K562 (cell line): ENCODE data around the gene PTPRU. TPM values are rescaled to one million over a fixed set of nuclear protein-coding genes. Genes with fewer than 3 reads are reported as not detected.

Source experiments
- ATAC-seq: fragments of 200-7000 bp; cut with Tn5 transposase; 3 replicates; pipeline ENCODE4 v1.9.1; 2020; ENCODE audit warnings: moderate library complexity
- BruUV-seq: library from RNA; stranded (reverse); fragments of 400-500 nt; replicated peaks from 2 replicates; lab custom pipeline; 2021; lab: Mats Ljungman, UMichigan
- CTCF ChIA-PET: fragments of 300-600 bp; formaldehyde crosslinking; extraction: SDS; loops from one replicate; lab custom pipeline; 2021; ENCODE audit warnings: low intra/inter-chr PET ratio; lab: Yijun Ruan, JAX
- POLR2A ChIA-PET: fragments of 300-600, 350-650 bp; sonication (Branson Sonifier 250); formaldehyde crosslinking; extraction: SDS; loops from one replicate; lab custom pipeline; 2021; ENCODE audit warnings: antibody characterized with exemption, inconsistent platforms; lab: Yijun Ruan, JAX
- DNase-seq, 4 experiments: peaks; one replicate each; pipeline versions ENCODE4 v3.0.0 to v3.0.0-alpha.2; 2011 to 2018; ENCODE audit warnings: low spot score in 3 of 4, mixed read lengths in 3 of 4; ENCODE audit errors: extremely low read depth in 1 of 4
- FAIRE-seq: peaks from 2 replicates; lab custom pipeline; 2011; peaks lifted over from hg19 to GRCh38; lab: Jason Lieb, UNC
- H2AFZ ChIP-seq: 2 replicates; pipeline ENCODE4 v1.6.0; 2011; ENCODE audit warnings: low read depth, low read length, control low read depth, inconsistent platforms
- H3K27ac ChIP-seq: fragments of 200-600 bp; 3 replicates; pipeline ENCODE4 v1.8.0; 2011; ENCODE audit warnings: low read depth, mild to moderate bottlenecking, control low read depth, inconsistent platforms, low read length, moderate library complexity, mixed read lengths; ENCODE audit errors: extremely low read depth
- H3K27me3 ChIP-seq, 2 experiments: fragments of 300-600 bp in 1 of 2; 2 replicates in 1 of 2; 3 replicates in 1 of 2; pipeline versions ENCODE4 v1.6.0 to v1.8.0; 2011; ENCODE audit warnings: inconsistent platforms in 2 of 2, low read length in 2 of 2, mild to moderate bottlenecking in 1 of 2, mixed read lengths in 1 of 2, moderate library complexity in 1 of 2; ENCODE audit not compliant: control insufficient read depth in 2 of 2, insufficient read depth in 2 of 2
- H3K36me3 ChIP-seq: fragments of 300-600 bp; 3 replicates; pipeline ENCODE4 v1.8.0; 2011; ENCODE audit warnings: mild to moderate bottlenecking, low read length, inconsistent platforms; ENCODE audit not compliant: control insufficient read depth, insufficient read depth
- H3K4me1 ChIP-seq, 2 experiments: fragments of 200-600 bp in 1 of 2; replicated peaks in 1 of 2; 2 replicates in 1 of 2; 3 replicates in 1 of 2; pipeline versions ENCODE4 v1.5.1 to v1.8.0; 2011; ENCODE audit warnings: inconsistent platforms in 2 of 2, low read length in 2 of 2, mild to moderate bottlenecking in 1 of 2, mixed read lengths in 1 of 2, moderate library complexity in 1 of 2; ENCODE audit not compliant: control insufficient read depth in 2 of 2, insufficient read depth in 2 of 2
- H3K4me2 ChIP-seq: 2 replicates; pipeline ENCODE4 v1.6.1; 2011; ENCODE audit warnings: low read length, control low read depth, inconsistent platforms, mixed read lengths; ENCODE audit not compliant: insufficient read depth
- H3K4me3 ChIP-seq: fragments of 200-600 bp; sonication (generic), shearing (Covaris generic); 2 replicates; pipeline ENCODE4 v1.5.1; 2016; ENCODE audit warnings: control low read depth, inconsistent platforms
- H3K79me2 ChIP-seq: fragments of 200-600 bp; 3 replicates; pipeline ENCODE4 v1.8.0; 2011; ENCODE audit warnings: low read length, inconsistent platforms; ENCODE audit not compliant: control insufficient read depth, insufficient read depth
- H3K9ac ChIP-seq, 2 experiments: 2 replicates each; pipeline versions ENCODE4 v1.6.0 to v1.6.1; 2011; ENCODE audit warnings: low read depth in 2 of 2, low read length in 2 of 2, control low read depth in 1 of 2, inconsistent platforms in 1 of 2, mild to moderate bottlenecking in 1 of 2, mixed read lengths in 1 of 2; ENCODE audit not compliant: insufficient read depth in 1 of 2
- H3K9me1 ChIP-seq: one replicate; pipeline ENCODE4 v1.6.0; 2011; ENCODE audit warnings: inconsistent platforms, mild to moderate bottlenecking, low read length, moderate library complexity; ENCODE audit not compliant: control insufficient read depth, insufficient read depth
- H3K9me3 ChIP-seq: replicated peaks from 2 replicates; pipeline ENCODE4 v1.5.1; 2011; ENCODE audit warnings: low read depth, low read length, inconsistent platforms; ENCODE audit not compliant: control insufficient read depth, insufficient read depth
- H4K20me1 ChIP-seq: replicated peaks from 2 replicates; pipeline ENCODE4 v1.6.1; 2011; ENCODE audit warnings: low read length, inconsistent platforms, mixed read lengths; ENCODE audit not compliant: control insufficient read depth, insufficient read depth
- BCOR ChIP-seq: fragments of 450-650 bp; IDR thresholded peaks from 2 replicates; pipeline ENCODE4 v1.6.1; 2016
- CBX5 ChIP-seq: IDR thresholded peaks from 2 replicates; pipeline ENCODE4 v1.6.1; 2014; ENCODE audit warnings: low read depth, borderline replicate concordance
- CREB5 ChIP-seq: fragments of 250-450 bp; sonication (Bioruptor Pico); IDR thresholded peaks from 2 replicates; pipeline ENCODE4 v1.5.0; 2020; ENCODE audit warnings: mild to moderate bottlenecking
- DPF2 ChIP-seq: fragments of 450-650 bp; IDR thresholded peaks from 2 replicates; pipeline ENCODE4 v1.6.1; 2016
- FOXA3 ChIP-seq, 2 experiments: fragments of 450-650 bp in 1 of 2; sonication (generic) in 1 of 2; formaldehyde crosslinking; IDR thresholded peaks in 1 of 2; conservative IDR thresholded peaks in 1 of 2; 2 replicates each; pipeline versions ENCODE4 v1.4.0 to v1.8.0; 2020 to 2022; ENCODE audit warnings: mild to moderate bottlenecking in 2 of 2, missing genetic modification reagents in 1 of 2
- HDAC3 ChIP-seq: fragments of 450-650 bp; IDR thresholded peaks from 2 replicates; pipeline ENCODE4 v1.6.1; 2018; ENCODE audit warnings: borderline replicate concordance, mild to moderate bottlenecking, moderate library complexity; ENCODE audit not compliant: partially characterized antibody
- KAT2B ChIP-seq: IDR thresholded peaks from one replicate; pipeline ENCODE4 v1.6.1; 2012; ENCODE audit warnings: low read depth, mild to moderate bottlenecking, control low read depth, inconsistent platforms, low read length, moderate library complexity
- LCOR ChIP-seq: sonication (generic); formaldehyde crosslinking; IDR thresholded peaks from 2 replicates; pipeline ENCODE4 v1.8.0; 2022; ENCODE audit warnings: mild to moderate bottlenecking, missing genetic modification reagents
- MXD1 ChIP-seq: fragments of 250-450 bp; sonication (Bioruptor Pico); IDR thresholded peaks from 2 replicates; pipeline ENCODE4 v1.8.0; 2021; ENCODE audit warnings: borderline replicate concordance, mild to moderate bottlenecking, moderate library complexity; ENCODE audit not compliant: poor library complexity, severe bottlenecking
- NCOA6 ChIP-seq: fragments of 450-650 bp; IDR thresholded peaks from 2 replicates; pipeline ENCODE4 v1.6.1; 2017; ENCODE audit warnings: mild to moderate bottlenecking
- NR1H2 ChIP-seq: sonication (generic); formaldehyde crosslinking; IDR thresholded peaks from 2 replicates; pipeline ENCODE4 v1.4.0; 2020; ENCODE audit warnings: mild to moderate bottlenecking, missing genetic modification reagents
- PHTF2 ChIP-seq: fragments of 250-450 bp; sonication (Bioruptor Pico); IDR thresholded peaks from 2 replicates; pipeline ENCODE4 v1.5.0; 2021; ENCODE audit warnings: mild to moderate bottlenecking
- POU5F1 ChIP-seq: fragments of 150-350 bp; IDR thresholded peaks from 2 replicates; pipeline ENCODE4 v1.6.1; 2014; ENCODE audit warnings: borderline replicate concordance, low read length, low read depth, mild to moderate bottlenecking; ENCODE audit not compliant: partially characterized antibody
- RBM25 ChIP-seq: fragments of 200-400 bp; formaldehyde crosslinking; IDR thresholded peaks from 2 replicates; pipeline ENCODE4 v1.6.1; 2018; ENCODE audit warnings: low read length, low read depth, moderate library complexity; ENCODE audit not compliant: severe bottlenecking
- SOX6 ChIP-seq: fragments of 450-650 bp; IDR thresholded peaks from 2 replicates; pipeline ENCODE4 v1.6.1; 2014; ENCODE audit warnings: mild to moderate bottlenecking
- TCF3 ChIP-seq: sonication (generic); formaldehyde crosslinking; IDR thresholded peaks from 2 replicates; pipeline ENCODE4 v1.4.0; 2020; ENCODE audit warnings: mild to moderate bottlenecking, missing genetic modification reagents
- ZNF274 ChIP-seq: IDR thresholded peaks from 2 replicates; pipeline ENCODE4 v1.6.1; 2011; ENCODE audit warnings: low read depth, mild to moderate bottlenecking, low read length, moderate library complexity, borderline replicate concordance
- ZNF280A ChIP-seq: fragments of 450-650 bp; IDR thresholded peaks from 2 replicates; pipeline ENCODE4 v1.6.1; 2018; ENCODE audit warnings: mild to moderate bottlenecking, low read depth; ENCODE audit not compliant: partially characterized antibody
- ZNF408 ChIP-seq: fragments of 250-450 bp; sonication (Bioruptor Pico); IDR thresholded peaks from 2 replicates; pipeline ENCODE4 v1.4.0; 2020; ENCODE audit warnings: low read depth, mild to moderate bottlenecking, moderate library complexity
- ZNF77 ChIP-seq: fragments of 250-450 bp; sonication (Bioruptor Pico); IDR thresholded peaks from 2 replicates; pipeline ENCODE4 v1.5.0; 2020
- WGBS: fragments of 100-300 bp; shearing (Covaris generic); methylation state at CpG from one replicate; pipeline ENCODE4 v1.1.6; 2016; ENCODE audit warnings: low coverage, mixed read lengths; ENCODE audit not compliant: insufficient coverage; ENCODE audit errors: missing lambda C conversion rate; 5-methylcytosine and 5-hydroxymethylcytosine counted together
- in situ Hi-C: fragments of 300-500 bp; cut with MboI; formaldehyde crosslinking; loops from 4 replicates; pipeline ENCODE4 v1.15.0; 2018; ENCODE audit warnings: inconsistent platforms, mixed read lengths
- intact Hi-C: fragments of 100-400 bp; cut with micrococcal nuclease; formaldehyde crosslinking; loops from 2 replicates; pipeline ENCODE4 v1.14.2; 2022
- polyA plus RNA-seq, 8 experiments: library from polyadenylated mRNA; depleted of rRNA in 4 of 8; stranded (reverse) in 5 of 8; unstranded in 3 of 8; fragments of >200 nt; fragmentation: Nextera tagmentation in 2 of 8; fragmentation: Illumina TruSeq in 1 of 8; extraction: Ambion mirVana in 2 of 8; extraction: Trizol in 1 of 8; gene quantifications; 2 replicates each; pipeline versions ENCODE4 v1.2.1 to v1.2.3, GENCODE V29; 2011 to 2014; ENCODE audit warnings: inconsistent platforms in 1 of 8, missing spikeins in 1 of 8
- total RNA-seq, 7 experiments: library from RNA; depleted of rRNA in 6 of 7; stranded (reverse); fragments of >200 nt in 6 of 7; fragmentation: Illumina TruSeq in 2 of 7; extraction: Trizol in 2 of 7; gene quantifications; 2 replicates each; pipeline versions ENCODE4 v1.2.1 to v1.2.3, GENCODE V29; 2011 to 2021; ENCODE audit warnings: low replicate concordance in 1 of 7

The PTPRU gene
- total and polyA plus RNA-seq, 9 of the 15 experiments (the other 6 are each of a cell fraction or from before 2014, with no cell fraction given): 0.01 to 2.9 (median 1.0) TPM

- no peak overlapping the region for H3K4me2 ChIP-seq
- no peaks in the 10 kb centered on the region for H3K36me3 ChIP-seq
- POLR2A ChIA-PET: interaction anchor here (0.7 to 1.2 kb wide), 3 partner anchors 8 to 15 kb away, joined by 3 to 5 read pairs (median 3); no protein-coding TSS in a partner anchor
- DNase-seq (no peak), ATAC-seq (no peak), FAIRE-seq (no peak)
- H3K9me1 ChIP-seq: no peaks in the 10 kb centered on the region
- WGBS: 0% methylated on average over 1 of the region's 2 CpGs
- no peak overlapping the region for H2AFZ ChIP-seq
- H3K9ac ChIP-seq: no peak overlapping the region
- CTCF ChIA-PET: no interaction called here
- no peaks in the 10 kb centered on the region for H3K79me2 ChIP-seq
- H3K9me3 ChIP-seq: no peaks in the 10 kb centered on the region
- H3K4me1 ChIP-seq: peaks cover 5 to 29% of the 10 kb centered on the region in 2 experiments; a peak in 4 of 5 replicates
- intact Hi-C loops: no loop called here
- H3K27me3 ChIP-seq: peaks cover 16 to 33% of the 10 kb centered on the region in 2 experiments
- no peak overlapping the region for H3K4me3 ChIP-seq
- BruUV-seq: no TSS peak
- TF ChIP-seq ZNF77 (CRISPR knock-in tag) (no peak), HDAC3 (no peak), BCOR (no peak), MXD1 (no peak), KAT2B (no peak), PHTF2 (CRISPR knock-in tag) (no peak), FOXA3 (CRISPR knock-in tag; conservative IDR thresholded peaks at IDR 0.05 in 1 of 2, IDR thresholded peaks at IDR 0.05 in 1 of 2) (no peak), NCOA6 (no peak), ZNF274 (no peak), NR1H2 (CRISPR knock-in tag) (no peak), POU5F1 (no peak), RBM25 (no peak), LCOR (no peak), ZNF280A (no peak), ZNF408 (CRISPR knock-in tag) (no peak), CREB5 (CRISPR knock-in tag) (no peak), CBX5 (no peak), SOX6 (no peak), DPF2 (no peak), TCF3 (CRISPR knock-in tag) (no peak)
- in situ Hi-C loops: no loop called here
- H4K20me1 ChIP-seq: peaks cover 31% of the 10 kb centered on the region
- H3K27ac ChIP-seq: no peak overlapping the region
Measured at GRCh38 chr1:29321176-29321575, 84.9 kb downstream of the PTPRU start.
